IMR-90 (cell line): ENCODE data around the gene SLC4A5. TPM values are rescaled to one million over a fixed set of nuclear protein-coding genes. Genes with fewer than 3 reads are reported as not detected.

Experiments used
- ATAC-seq: fragments of 200-7000 bp; cut with Tn5 transposase; 2 replicates; pipeline ENCODE4 v1.9.1; 2020; ENCODE audit warnings: low read depth, mild to moderate bottlenecking, moderate library complexity
- BruUV-seq: library from RNA; stranded (reverse); fragments of 400-500 nt; replicated peaks from 2 replicates; lab custom pipeline; 2021; lab: Mats Ljungman, UMichigan
- CTCF ChIA-PET: fragments of 300-600 bp; formaldehyde crosslinking; extraction: SDS; loops from one replicate; lab custom pipeline; 2021; ENCODE audit warnings: antibody characterized with exemption; lab: Yijun Ruan, JAX
- POLR2A ChIA-PET: fragments of 300-600 bp; sonication (Branson Sonifier 250); formaldehyde crosslinking; loops from one replicate; lab custom pipeline; 2022; ENCODE audit warnings: antibody characterized with exemption; ENCODE audit not compliant: unreplicated experiment; lab: Charles Lee
- DNase-seq: peaks from one replicate; pipeline ENCODE4 v3.0.0; 2013
- H2AFZ ChIP-seq: replicated peaks from 2 replicates; pipeline ENCODE3; 2013; ENCODE audit warnings: low read length, mild to moderate bottlenecking; ENCODE audit not compliant: poor library complexity
- H2AK5ac ChIP-seq: 2 replicates; pipeline ENCODE4 v1.6.1; 2013; ENCODE audit warnings: low read depth, low read length, inconsistent platforms
- H2AK9ac ChIP-seq: replicated peaks from 2 replicates; pipeline ENCODE3; 2013; ENCODE audit warnings: mild to moderate bottlenecking, low read depth, low read length, moderate library complexity; ENCODE audit not compliant: poor library complexity
- H2BK120ac ChIP-seq: 2 replicates; pipeline ENCODE4 v1.6.1; 2013; ENCODE audit warnings: low read depth, low read length, inconsistent platforms
- H2BK15ac ChIP-seq: 3 replicates; pipeline ENCODE4 v1.6.1; 2013; ENCODE audit warnings: low read depth, low read length, inconsistent platforms
- H2BK20ac ChIP-seq: 2 replicates; pipeline ENCODE4 v1.6.1; 2013; ENCODE audit warnings: low read depth, mild to moderate bottlenecking, inconsistent platforms, low read length, moderate library complexity
- H2BK5ac ChIP-seq: 2 replicates; pipeline ENCODE4 v1.6.1; 2013; ENCODE audit warnings: mild to moderate bottlenecking, low read depth, low read length, inconsistent platforms; ENCODE audit not compliant: poor library complexity, severe bottlenecking
- H3K14ac ChIP-seq: replicated peaks from 2 replicates; pipeline ENCODE4 v1.6.1; 2013; ENCODE audit warnings: low read depth, low read length, inconsistent platforms
- H3K18ac ChIP-seq: 2 replicates; pipeline ENCODE4 v1.6.1; 2013; ENCODE audit warnings: low read depth, low read length, control low read depth
- H3K23ac ChIP-seq: 2 replicates; pipeline ENCODE4 v1.6.1; 2013; ENCODE audit warnings: low read depth, low read length, inconsistent platforms
- H3K27ac ChIP-seq: 2 replicates; pipeline ENCODE4 v1.5.1; 2013; ENCODE audit warnings: mild to moderate bottlenecking, control low read depth, low read length; ENCODE audit not compliant: insufficient read depth
- H3K27me3 ChIP-seq: 2 replicates; pipeline ENCODE4 v1.6.1; 2013; ENCODE audit warnings: low read length; ENCODE audit not compliant: control insufficient read depth, insufficient read depth
- H3K36me3 ChIP-seq: 2 replicates; pipeline ENCODE4 v1.6.1; 2013; ENCODE audit warnings: low read length, mixed read lengths; ENCODE audit not compliant: control insufficient read depth, insufficient read depth
- H3K4ac ChIP-seq: 2 replicates; pipeline ENCODE4 v1.6.1; 2013; ENCODE audit warnings: low read depth, low read length, inconsistent platforms
- H3K4me1 ChIP-seq: 2 replicates; pipeline ENCODE4 v1.6.1; 2013; ENCODE audit warnings: low read length, mixed read lengths; ENCODE audit not compliant: control insufficient read depth, insufficient read depth
- H3K4me2 ChIP-seq: 2 replicates; pipeline ENCODE4 v1.6.1; 2013; ENCODE audit warnings: low read depth, mild to moderate bottlenecking, control low read depth, low read length, moderate library complexity
- H3K4me3 ChIP-seq: 2 replicates; pipeline ENCODE4 v1.5.1; 2013; ENCODE audit warnings: low read depth, mild to moderate bottlenecking, control low read depth, low read length, moderate library complexity; ENCODE audit not compliant: insufficient read depth
- H3K56ac ChIP-seq: 2 replicates; pipeline ENCODE4 v1.6.1; 2013; ENCODE audit warnings: low read length, inconsistent platforms; ENCODE audit not compliant: insufficient read depth; ENCODE audit errors: extremely low read depth
- H3K79me1 ChIP-seq, 2 experiments: 2 replicates each; pipeline ENCODE4 v1.6.1; 2013; ENCODE audit warnings: low read length in 2 of 2, inconsistent platforms in 1 of 2, low read depth in 1 of 2
- H3K9ac ChIP-seq: 2 replicates; pipeline ENCODE4 v1.6.1; 2013; ENCODE audit warnings: low read depth, low read length, control low read depth
- H3K9me1 ChIP-seq: 2 replicates; pipeline ENCODE4 v1.6.1; 2013; ENCODE audit warnings: low read length, inconsistent platforms; ENCODE audit not compliant: insufficient read depth
- H3K9me3 ChIP-seq: 2 replicates; pipeline ENCODE4 v1.6.1; 2013; ENCODE audit warnings: low read length; ENCODE audit not compliant: control insufficient read depth, insufficient read depth
- H4K20me1 ChIP-seq: 2 replicates; pipeline ENCODE4 v1.6.1; 2013; ENCODE audit warnings: low read length, inconsistent platforms; ENCODE audit not compliant: insufficient read depth
- H4K5ac ChIP-seq: 2 replicates; pipeline ENCODE4 v1.6.1; 2013; ENCODE audit warnings: mild to moderate bottlenecking, low read depth, low read length, control low read depth
- H4K8ac ChIP-seq, 2 experiments: 2 replicates each; pipeline ENCODE4 v1.6.1; 2013; ENCODE audit warnings: low read depth in 2 of 2, low read length in 2 of 2, control low read depth in 1 of 2, inconsistent platforms in 1 of 2
- H4K91ac ChIP-seq: 2 replicates; pipeline ENCODE4 v1.6.1; 2013; ENCODE audit warnings: low read depth, low read length, inconsistent platforms; ENCODE audit not compliant: insufficient read depth
- BHLHE40 ChIP-seq: fragments of 150-350 bp; IDR thresholded peaks from 2 replicates; pipeline ENCODE4 v1.6.1; 2016; ENCODE audit warnings: mild to moderate bottlenecking, low read depth, low read length
- CEBPB ChIP-seq: IDR thresholded peaks from 2 replicates; pipeline ENCODE4 v1.6.1; 2012; ENCODE audit warnings: low read depth, low read length, improper control_type of control experiment
- MAFK ChIP-seq: IDR thresholded peaks from 2 replicates; pipeline ENCODE4 v1.6.1; 2012; ENCODE audit warnings: low read depth, low read length, improper control_type of control experiment
- POLR2A ChIP-seq: IDR thresholded peaks from 2 replicates; pipeline ENCODE4 v1.6.1; 2012; ENCODE audit warnings: mild to moderate bottlenecking, low read depth, low read length
- RCOR1 ChIP-seq: IDR thresholded peaks from 2 replicates; pipeline ENCODE4 v1.6.1; 2012; ENCODE audit warnings: mild to moderate bottlenecking, low read length, improper control_type of control experiment; ENCODE audit not compliant: insufficient replicate concordance
- RFX5 ChIP-seq: IDR thresholded peaks from 2 replicates; pipeline ENCODE4 v1.8.0; 2012; ENCODE audit warnings: low read depth, mild to moderate bottlenecking, low read length, moderate library complexity
- SMC3 ChIP-seq: fragments of 150-350 bp; IDR thresholded peaks from 2 replicates; pipeline ENCODE4 v1.6.1; 2016; ENCODE audit warnings: low read depth, mild to moderate bottlenecking, antibody characterized with exemption, low read length, moderate library complexity
- WGBS, 2 experiments: methylation state at CpG; one replicate each; pipeline versions ENCODE4 v1.1.5 to v1.1.7; 2013; ENCODE audit warnings: missing lambda C conversion rate in 2 of 2; ENCODE audit not compliant: insufficient read length in 1 of 2; ENCODE audit errors: extremely low coverage in 2 of 2; 5-methylcytosine and 5-hydroxymethylcytosine counted together
- dilution Hi-C: fragments of 300-500 bp; cut with HindIII; formaldehyde crosslinking; loops from one replicate; pipeline ENCODE4 v1.14.3; 2018; ENCODE audit warnings: low sequenced_read_pairs; ENCODE audit not compliant: unreplicated experiment
- in situ Hi-C: fragments of 300-500 bp; cut with MboI; formaldehyde crosslinking; loops from 3 replicates; pipeline ENCODE4 v1.14.3; 2019; ENCODE audit warnings: low sequenced_read_pairs, inconsistent platforms, mixed read lengths
- intact Hi-C: fragments of 100-400 bp; cut with micrococcal nuclease; formaldehyde crosslinking; loops from 2 replicates; pipeline ENCODE4 v1.10.0; 2022
- polyA plus RNA-seq, 3 experiments: library from polyadenylated mRNA; depleted of rRNA; stranded (reverse); fragments of >200 nt; gene quantifications; 2 replicates each; pipeline ENCODE4 v1.2.3, GENCODE V29; 2012; ENCODE audit warnings: low replicate concordance in 1 of 3
- total RNA-seq: library from RNA; depleted of rRNA; stranded (reverse); fragments of >200 nt; gene quantifications from 2 replicates; pipeline ENCODE4 v1.2.3, GENCODE V29; 2012
- TF ChIP-seq, protein P1 (sequence below): conservative IDR thresholded peaks from 2 replicates; pipeline ENCODE4 v1.5.1; 2012; ENCODE audit warnings: mild to moderate bottlenecking, low read depth, low read length, improper control_type of control experiment
- TF ChIP-seq, protein P2 (sequence below): fragments of 150-350 bp; IDR thresholded peaks from 2 replicates; pipeline ENCODE4 v1.6.1; 2017; ENCODE audit warnings: mild to moderate bottlenecking, antibody characterized with exemption, low read length, low read depth
- TF ChIP-seq, protein P3 (sequence below): fragments of 150-350 bp; IDR thresholded peaks from 2 replicates; pipeline ENCODE4 v1.6.1; 2016; ENCODE audit warnings: low read depth, mild to moderate bottlenecking, low read length, moderate library complexity, borderline replicate concordance

The SLC4A5 gene
- total and polyA plus RNA-seq, 2 of the 4 experiments (the other 2 are of a cell fraction): 0.18 to 0.22 TPM

DNA sequence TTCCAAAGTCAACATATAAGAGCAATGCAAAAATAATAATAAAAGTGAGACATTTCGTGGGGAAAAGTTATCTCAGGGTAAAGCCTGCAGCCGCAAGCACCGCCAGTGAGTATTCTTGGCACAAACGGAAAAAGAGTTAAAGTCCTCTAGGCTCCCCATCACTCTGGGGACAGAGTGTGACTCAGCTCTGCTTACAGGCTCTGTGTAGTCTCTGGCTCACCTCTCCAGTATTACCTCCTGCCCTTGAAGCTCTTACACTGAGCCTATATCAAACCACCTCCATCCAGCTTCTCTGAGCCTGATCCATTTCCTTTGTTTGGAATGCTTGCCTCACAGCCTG is 89.3 kb downstream of the SLC4A5 start:
- Histone ChIP-seq H2BK15ac (no peak overlapping the region), H4K91ac (no peak overlapping the region), H3K9me1 (no peaks in the 10 kb centered on the region), H3K4ac (no peak overlapping the region), H3K14ac (no peak overlapping the region), H3K9ac (no peak overlapping the region), H3K9me3 (no peaks in the 10 kb centered on the region), H3K4me3 (no peak overlapping the region), H2AK9ac (no peak overlapping the region), H3K18ac (no peak overlapping the region), H3K56ac (no peak overlapping the region), H2AFZ (no peak overlapping the region), H4K8ac (no peak overlapping the region), H2BK120ac (no peak overlapping the region), H3K36me3 (no peaks in the 10 kb centered on the region), H3K23ac (no peak overlapping the region), H3K79me1 (no peaks in the 10 kb centered on the region), H3K4me2 (no peak overlapping the region), H2BK20ac (no peak overlapping the region), H3K27me3 (peaks cover 41% of the 10 kb centered on the region; the same call in 1 of the 2 replicates), H4K20me1 (no peaks in the 10 kb centered on the region), H2BK5ac (no peak overlapping the region), H4K5ac (no peak overlapping the region), H2AK5ac (no peak overlapping the region), H3K4me1 (no peaks in the 10 kb centered on the region), H3K27ac (no peak overlapping the region)
- TF ChIP-seq CEBPB (no peak), POLR2A (no peak), RFX5 (no peak), SMC3 (no peak), MAFK (no peak), BHLHE40 (no peak), RCOR1 (no peak)
- TF ChIP-seq, protein P1, sequence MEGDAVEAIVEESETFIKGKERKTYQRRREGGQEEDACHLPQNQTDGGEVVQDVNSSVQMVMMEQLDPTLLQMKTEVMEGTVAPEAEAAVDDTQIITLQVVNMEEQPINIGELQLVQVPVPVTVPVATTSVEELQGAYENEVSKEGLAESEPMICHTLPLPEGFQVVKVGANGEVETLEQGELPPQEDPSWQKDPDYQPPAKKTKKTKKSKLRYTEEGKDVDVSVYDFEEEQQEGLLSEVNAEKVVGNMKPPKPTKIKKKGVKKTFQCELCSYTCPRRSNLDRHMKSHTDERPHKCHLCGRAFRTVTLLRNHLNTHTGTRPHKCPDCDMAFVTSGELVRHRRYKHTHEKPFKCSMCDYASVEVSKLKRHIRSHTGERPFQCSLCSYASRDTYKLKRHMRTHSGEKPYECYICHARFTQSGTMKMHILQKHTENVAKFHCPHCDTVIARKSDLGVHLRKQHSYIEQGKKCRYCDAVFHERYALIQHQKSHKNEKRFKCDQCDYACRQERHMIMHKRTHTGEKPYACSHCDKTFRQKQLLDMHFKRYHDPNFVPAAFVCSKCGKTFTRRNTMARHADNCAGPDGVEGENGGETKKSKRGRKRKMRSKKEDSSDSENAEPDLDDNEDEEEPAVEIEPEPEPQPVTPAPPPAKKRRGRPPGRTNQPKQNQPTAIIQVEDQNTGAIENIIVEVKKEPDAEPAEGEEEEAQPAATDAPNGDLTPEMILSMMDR: no peak
- TF ChIP-seq, protein P2, sequence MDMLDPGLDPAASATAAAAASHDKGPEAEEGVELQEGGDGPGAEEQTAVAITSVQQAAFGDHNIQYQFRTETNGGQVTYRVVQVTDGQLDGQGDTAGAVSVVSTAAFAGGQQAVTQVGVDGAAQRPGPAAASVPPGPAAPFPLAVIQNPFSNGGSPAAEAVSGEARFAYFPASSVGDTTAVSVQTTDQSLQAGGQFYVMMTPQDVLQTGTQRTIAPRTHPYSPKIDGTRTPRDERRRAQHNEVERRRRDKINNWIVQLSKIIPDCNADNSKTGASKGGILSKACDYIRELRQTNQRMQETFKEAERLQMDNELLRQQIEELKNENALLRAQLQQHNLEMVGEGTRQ: no peak
- TF ChIP-seq, protein P3, sequence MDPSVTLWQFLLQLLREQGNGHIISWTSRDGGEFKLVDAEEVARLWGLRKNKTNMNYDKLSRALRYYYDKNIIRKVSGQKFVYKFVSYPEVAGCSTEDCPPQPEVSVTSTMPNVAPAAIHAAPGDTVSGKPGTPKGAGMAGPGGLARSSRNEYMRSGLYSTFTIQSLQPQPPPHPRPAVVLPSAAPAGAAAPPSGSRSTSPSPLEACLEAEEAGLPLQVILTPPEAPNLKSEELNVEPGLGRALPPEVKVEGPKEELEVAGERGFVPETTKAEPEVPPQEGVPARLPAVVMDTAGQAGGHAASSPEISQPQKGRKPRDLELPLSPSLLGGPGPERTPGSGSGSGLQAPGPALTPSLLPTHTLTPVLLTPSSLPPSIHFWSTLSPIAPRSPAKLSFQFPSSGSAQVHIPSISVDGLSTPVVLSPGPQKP: no peak
- dilution Hi-C loops: no loop called here
- in situ Hi-C loops: loop anchor here (5.0 kb wide), 1 partner anchor 83 kb away; no protein-coding TSS in a partner anchor
- DNase-seq: no peak
- WGBS, 2 experiments: 92% methylated on average over 3 of the region's 4 CpGs; no CpG with 5 or more reads in 1 of the 2 experiments
- no TSS peak for BruUV-seq
- intact Hi-C loops: loop anchor here (5.0 kb wide), 1 partner anchor 323 kb away; no protein-coding TSS in a partner anchor
- no peak for ATAC-seq
- POLR2A ChIA-PET: no interaction called here
- CTCF ChIA-PET: interaction anchor here (1.4 kb wide), 1 partner anchor 81 kb away, joined by 9 read pairs; no protein-coding TSS in a partner anchor
